PC-3 (cell line): ENCODE measurements around the gene DIPK1C. TPM values are rescaled to one million over a fixed set of nuclear protein-coding genes. Genes with fewer than 3 reads are reported as not detected.

Experiments
- ATAC-seq: fragments of 200-7000 bp; cut with Tn5 transposase; 2 replicates; pipeline ENCODE4 v1.9.1; 2020; ENCODE audit warnings: mild to moderate bottlenecking, moderate library complexity
- BruUV-seq: library from RNA; stranded (reverse); fragments of 400-500 nt; replicated peaks from 2 replicates; lab custom pipeline; 2021; lab: Mats Ljungman, UMichigan
- CTCF ChIA-PET: fragments of 300-600 bp; sonication (Branson Sonifier 250); formaldehyde crosslinking; loops from one replicate; lab custom pipeline; 2022; ENCODE audit warnings: antibody characterized with exemption; lab: Charles Lee
- POLR2A ChIA-PET: fragments of 300-600 bp; sonication (Branson Sonifier 250); formaldehyde crosslinking; loops from one replicate; lab custom pipeline; 2022; ENCODE audit warnings: antibody characterized with exemption; ENCODE audit not compliant: unreplicated experiment; lab: Charles Lee
- DNase-seq: peaks from one replicate; pipeline ENCODE4 v3.0.0-alpha.2; 2015
- H2AFZ ChIP-seq: fragments of 300-600 bp; sonication (generic); 2 replicates; pipeline ENCODE4 v1.6.0; 2016; ENCODE audit warnings: antibody characterized with exemption, low read length
- H3F3A ChIP-seq: fragments of 300-600 bp; sonication (generic); one replicate; pipeline ENCODE4 v1.6.0; 2017; ENCODE audit warnings: antibody characterized with exemption, low read length, control low read depth, mild to moderate bottlenecking; ENCODE audit not compliant: unreplicated experiment
- H3K27ac ChIP-seq: fragments of 300-600 bp; sonication (generic); 2 replicates; pipeline ENCODE4 v1.5.1; 2016; ENCODE audit warnings: mild to moderate bottlenecking, low read length
- H3K27me3 ChIP-seq: fragments of 300-600 bp; sonication (generic); 2 replicates; pipeline ENCODE4 v1.6.1; 2016; ENCODE audit warnings: low read length, mixed read lengths
- H3K36me3 ChIP-seq: fragments of 300-600 bp; sonication (generic); 2 replicates; pipeline ENCODE4 v1.6.1; 2016; ENCODE audit warnings: low read depth, mixed run types, low read length, mixed read lengths
- H3K4me1 ChIP-seq: fragments of 300-600 bp; sonication (generic); 2 replicates; pipeline ENCODE4 v1.5.1; 2016; ENCODE audit warnings: low read length; ENCODE audit not compliant: insufficient read depth
- H3K4me2 ChIP-seq: fragments of 300-600 bp; sonication (generic); 2 replicates; pipeline ENCODE4 v1.6.0; 2016; ENCODE audit warnings: low read length
- H3K4me3 ChIP-seq: fragments of 300-600 bp; sonication (generic); 2 replicates; pipeline ENCODE4 v1.5.1; 2016; ENCODE audit warnings: mild to moderate bottlenecking, low read length, mixed read lengths
- H3K79me2 ChIP-seq: fragments of 300-600 bp; sonication (generic); 2 replicates; pipeline ENCODE4 v1.6.1; 2017; ENCODE audit warnings: low read length, mixed read lengths
- H3K9ac ChIP-seq: fragments of 300-600 bp; sonication (generic); 2 replicates; pipeline ENCODE4 v1.6.0; 2016; ENCODE audit warnings: mild to moderate bottlenecking, low read length
- H3K9me2 ChIP-seq: fragments of 300-600 bp; sonication (generic); replicated peaks from 2 replicates; pipeline ENCODE4 v1.6.1; 2016; ENCODE audit warnings: mixed run types, low read length, mixed read lengths
- H3K9me3 ChIP-seq: fragments of 300-600 bp; sonication (generic); 2 replicates; pipeline ENCODE4 v1.6.1; 2016; ENCODE audit warnings: low read length, mixed read lengths
- H4K20me1 ChIP-seq: fragments of 300-600 bp; sonication (generic); 2 replicates; pipeline ENCODE4 v1.6.1; 2016; ENCODE audit warnings: low read length, mixed read lengths
- EZH2 ChIP-seq: fragments of 300-600 bp; sonication (generic); IDR thresholded peaks from one replicate; pipeline ENCODE4 v1.6.1; 2017; ENCODE audit warnings: antibody characterized with exemption, mild to moderate bottlenecking, low read length; ENCODE audit not compliant: unreplicated experiment
- EZH2phosphoT487 ChIP-seq: fragments of 300-600 bp; sonication (generic); IDR thresholded peaks from 2 replicates; pipeline ENCODE4 v1.6.1; 2018; ENCODE audit warnings: mild to moderate bottlenecking, antibody characterized with exemption, low read length, borderline replicate concordance
- intact Hi-C: fragments of 100-400 bp; cut with micrococcal nuclease; formaldehyde crosslinking; loops from 2 replicates; pipeline ENCODE4 v1.9.0; 2023
- total RNA-seq: library from RNA; depleted of rRNA; stranded (reverse); fragments of >200 nt; gene quantifications from 2 replicates; pipeline ENCODE4 v1.2.3, GENCODE V29; 2014
- TF ChIP-seq, protein P1 (sequence below): fragments of 300-600 bp; sonication (generic); conservative IDR thresholded peaks from 2 replicates; pipeline ENCODE4 v1.5.1; 2017; ENCODE audit warnings: antibody characterized with exemption, low read depth, mild to moderate bottlenecking, low read length

DIPK1C gene
- total RNA-seq, 1 experiment from 2014 or later, result not detected

DNA sequence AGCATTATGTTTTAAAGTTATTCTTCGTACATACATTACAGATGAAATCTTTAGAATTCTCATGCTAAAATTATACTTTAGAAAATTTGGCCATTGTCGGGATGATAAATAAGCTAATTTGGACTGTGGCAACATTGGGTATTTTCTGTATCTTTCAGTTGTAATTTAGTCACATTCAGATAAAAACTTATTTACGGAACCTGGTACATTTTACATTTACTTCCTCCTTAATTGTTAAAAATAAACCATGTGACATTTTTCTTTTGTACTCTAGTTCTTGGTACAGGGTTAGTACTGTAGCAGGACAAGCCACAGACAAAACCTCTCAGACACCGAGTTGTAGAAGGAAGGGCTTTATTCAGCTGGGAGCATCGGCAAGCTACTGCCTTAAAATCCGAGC, 43.3 kb upstream of the DIPK1C start:
- intact Hi-C loops, result no loop called here
- Histone ChIP-seq H3K4me3 (peak overlapping the region; percentile 56), H3K9me2 (no peaks in the 10 kb centered on the region), H3F3A (no peaks in the 10 kb centered on the region), H3K9me3 (no peaks in the 10 kb centered on the region), H3K36me3 (peaks cover 13% of the 10 kb centered on the region; the same call in 1 of the 2 replicates), H4K20me1 (no peaks in the 10 kb centered on the region), H3K27ac (no peak overlapping the region), H3K79me2 (peaks cover 39% of the 10 kb centered on the region), H3K4me1 (peaks cover 34% of the 10 kb centered on the region), H3K27me3 (no peaks in the 10 kb centered on the region), H3K4me2 (peak overlapping the region; percentile 77), H3K9ac (peak overlapping the region; percentile 34; the same call in 1 of the 2 replicates), H2AFZ (no peak overlapping the region)
- DNase-seq (no peak), ATAC-seq (no peak)
- BruUV-seq, result no TSS peak
- TF ChIP-seq, protein P1, sequence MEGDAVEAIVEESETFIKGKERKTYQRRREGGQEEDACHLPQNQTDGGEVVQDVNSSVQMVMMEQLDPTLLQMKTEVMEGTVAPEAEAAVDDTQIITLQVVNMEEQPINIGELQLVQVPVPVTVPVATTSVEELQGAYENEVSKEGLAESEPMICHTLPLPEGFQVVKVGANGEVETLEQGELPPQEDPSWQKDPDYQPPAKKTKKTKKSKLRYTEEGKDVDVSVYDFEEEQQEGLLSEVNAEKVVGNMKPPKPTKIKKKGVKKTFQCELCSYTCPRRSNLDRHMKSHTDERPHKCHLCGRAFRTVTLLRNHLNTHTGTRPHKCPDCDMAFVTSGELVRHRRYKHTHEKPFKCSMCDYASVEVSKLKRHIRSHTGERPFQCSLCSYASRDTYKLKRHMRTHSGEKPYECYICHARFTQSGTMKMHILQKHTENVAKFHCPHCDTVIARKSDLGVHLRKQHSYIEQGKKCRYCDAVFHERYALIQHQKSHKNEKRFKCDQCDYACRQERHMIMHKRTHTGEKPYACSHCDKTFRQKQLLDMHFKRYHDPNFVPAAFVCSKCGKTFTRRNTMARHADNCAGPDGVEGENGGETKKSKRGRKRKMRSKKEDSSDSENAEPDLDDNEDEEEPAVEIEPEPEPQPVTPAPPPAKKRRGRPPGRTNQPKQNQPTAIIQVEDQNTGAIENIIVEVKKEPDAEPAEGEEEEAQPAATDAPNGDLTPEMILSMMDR, result no peak
- TF ChIP-seq EZH2phosphoT487, result no peak
- no peak for TF ChIP-seq EZH2
- POLR2A ChIA-PET, result no interaction called here
- CTCF ChIA-PET, result no interaction called here

DNA sequence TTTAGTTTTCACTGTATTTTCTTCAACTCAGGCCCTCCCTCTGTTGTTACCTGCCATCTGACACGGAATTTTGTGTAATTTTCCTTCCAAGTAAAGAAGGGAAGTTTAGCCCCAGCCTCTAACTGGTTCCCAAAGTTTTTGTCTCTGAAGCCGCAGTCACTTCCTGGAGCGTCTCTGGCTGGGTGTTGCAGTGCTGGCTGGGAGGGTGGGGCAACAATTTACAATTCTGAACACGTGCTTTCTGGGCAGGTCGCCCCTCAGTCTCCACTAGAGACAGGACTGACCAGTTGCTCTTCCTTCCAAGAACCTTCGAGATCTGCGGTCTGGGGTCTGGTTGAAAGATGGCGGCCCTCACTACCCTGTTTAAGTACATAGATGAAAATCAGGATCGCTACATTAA, 42.5 kb upstream of the DIPK1C start:
- BruUV-seq, result no TSS peak
- POLR2A ChIA-PET, result no interaction called here
- Histone ChIP-seq H3K9me3 (no peaks in the 10 kb centered on the region), H3K9me2 (no peaks in the 10 kb centered on the region), H3F3A (no peaks in the 10 kb centered on the region), H3K36me3 (peaks cover 13% of the 10 kb centered on the region; the same call in 1 of the 2 replicates), H3K27ac (peak overlapping the region; percentile 21; the same call in 1 of the 2 replicates), H3K4me2 (peak overlapping the region; percentile 77), H3K9ac (peak overlapping the region; percentile 34), H2AFZ (peak overlapping the region; percentile 73), H4K20me1 (no peaks in the 10 kb centered on the region), H3K4me3 (peak overlapping the region; percentile 56), H3K4me1 (peaks cover 34% of the 10 kb centered on the region), H3K27me3 (no peaks in the 10 kb centered on the region), H3K79me2 (peaks cover 39% of the 10 kb centered on the region)
- intact Hi-C loops, result loop anchor here (1.0 to 10.0 kb wide), 3 partner anchors 53 to 302 kb away; no protein-coding TSS in a partner anchor
- TF ChIP-seq, protein P1, result no peak
- TF ChIP-seq EZH2 (no peak), EZH2phosphoT487 (no peak)
- CTCF ChIA-PET, result no interaction called here
- DNase-seq (peak; percentile 50), ATAC-seq (peak; percentile 16; the same call in 1 of the 2 replicates)
